Keratinocyte (primary cell): ENCODE results near the gene VEZF1. TPM values are rescaled to one million over a fixed set of nuclear protein-coding genes. Genes with fewer than 3 reads are reported as not detected.

Experiments
- DNase-seq: peaks from one replicate; pipeline ENCODE4 v3.0.0-alpha.2; 2011; ENCODE audit warnings: low read depth, missing footprints, low spot score
- FAIRE-seq: peaks from 2 replicates; lab custom pipeline; 2011; peaks lifted over from hg19 to GRCh38; lab: Jason Lieb, UNC
- H2AFZ ChIP-seq: 2 replicates; pipeline ENCODE4 v1.6.0; 2012; ENCODE audit warnings: low read length, control low read depth, inconsistent platforms; ENCODE audit not compliant: control insufficient read depth
- H3K27ac ChIP-seq: 2 replicates; pipeline ENCODE4 v1.5.1; 2011; ENCODE audit warnings: low read length; ENCODE audit not compliant: control insufficient read depth, insufficient read depth
- H3K27me3 ChIP-seq: 3 replicates; pipeline ENCODE4 v1.6.0; 2011; ENCODE audit warnings: low read length; ENCODE audit not compliant: control insufficient read depth, insufficient read depth; ENCODE audit errors: extremely low read depth
- H3K36me3 ChIP-seq, 2 experiments: 2 replicates in 1 of 2; 3 replicates in 1 of 2; pipeline ENCODE4 v1.5.1; 2011; ENCODE audit warnings: low read length in 2 of 2, mild to moderate bottlenecking in 1 of 2; ENCODE audit not compliant: control insufficient read depth in 2 of 2, insufficient read depth in 2 of 2; ENCODE audit errors: extremely low read depth in 1 of 2
- H3K4me1 ChIP-seq: 3 replicates; pipeline ENCODE4 v1.5.1; 2011; ENCODE audit warnings: low read length; ENCODE audit not compliant: control insufficient read depth, insufficient read depth; ENCODE audit errors: extremely low read depth
- H3K4me2 ChIP-seq: 3 replicates; pipeline ENCODE4 v1.6.0; 2011; ENCODE audit warnings: low read depth, low read length; ENCODE audit not compliant: control insufficient read depth, insufficient read depth; ENCODE audit errors: extremely low read depth
- H3K4me3 ChIP-seq, 3 experiments: fragments of 200-600 bp in 1 of 3; sonication (generic) in 1 of 3; 2 replicates in 2 of 3; 3 replicates in 1 of 3; pipeline ENCODE4 v1.5.1; 2011 to 2016; ENCODE audit warnings: low read length in 3 of 3, mild to moderate bottlenecking in 3 of 3, control low read depth in 2 of 3, inconsistent platforms in 1 of 3, low read depth in 1 of 3, mixed read lengths in 1 of 3, mixed run types in 1 of 3, moderate library complexity in 1 of 3; ENCODE audit not compliant: control insufficient read depth in 2 of 3, insufficient read depth in 2 of 3; ENCODE audit errors: extremely low read depth in 1 of 3
- H3K79me2 ChIP-seq: 2 replicates; pipeline ENCODE4 v1.6.0; 2012; ENCODE audit warnings: low read length; ENCODE audit not compliant: control insufficient read depth, insufficient read depth
- H3K9ac ChIP-seq: 3 replicates; pipeline ENCODE4 v1.6.0; 2011; ENCODE audit warnings: low read length; ENCODE audit not compliant: control insufficient read depth, insufficient read depth; ENCODE audit errors: extremely low read depth
- H3K9me1 ChIP-seq: 3 replicates; pipeline ENCODE4 v1.6.0; 2011; ENCODE audit warnings: low read length; ENCODE audit not compliant: control insufficient read depth, insufficient read depth; ENCODE audit errors: extremely low read depth
- H3K9me3 ChIP-seq: 2 replicates; pipeline ENCODE4 v1.5.1; 2012; ENCODE audit warnings: low read depth, low read length; ENCODE audit not compliant: control insufficient read depth
- H4K20me1 ChIP-seq: 3 replicates; pipeline ENCODE4 v1.6.0; 2011; ENCODE audit warnings: low read length; ENCODE audit not compliant: control insufficient read depth, insufficient read depth; ENCODE audit errors: extremely low read depth
- CTCF ChIP-seq, 3 experiments: IDR thresholded peaks in 1 of 3; conservative IDR thresholded peaks in 1 of 3; optimal IDR thresholded peaks in 1 of 3; 2 replicates in 2 of 3; 3 replicates in 1 of 3; pipeline versions ENCODE3 to v1.5.1; 2011; ENCODE audit warnings: low read length in 3 of 3, mild to moderate bottlenecking in 3 of 3, moderate library complexity in 2 of 3, control low read depth in 1 of 3, inconsistent platforms in 1 of 3; ENCODE audit not compliant: insufficient read depth in 2 of 3; ENCODE audit errors: extremely low read depth in 1 of 3
- EZH2 ChIP-seq: IDR thresholded peaks from one replicate; pipeline ENCODE4 v1.6.1; 2012; ENCODE audit warnings: inconsistent platforms, mild to moderate bottlenecking, low read length, moderate library complexity
- dilution Hi-C: fragments of 300-500 bp; cut with MboI; formaldehyde crosslinking; loops from one replicate; pipeline ENCODE4 v1.7.0; 2020; ENCODE audit warnings: low sequenced_read_pairs; ENCODE audit not compliant: extremely low pct_ligation_motif_present
- polyA plus RNA-seq, 5 experiments: library from polyadenylated mRNA; depleted of rRNA in 3 of 5; stranded (reverse) in 3 of 5; stranded (forward) in 1 of 5; unstranded in 1 of 5; fragments of >200 nt; gene quantifications; 1 replicate in 1 of 5; 2 replicates in 3 of 5; 3 replicates in 1 of 5; pipeline versions ENCODE4 v1.2.1 to v1.2.3, GENCODE V29; 2011 to 2012; ENCODE audit warnings: missing spikeins in 2 of 5, low read depth in 1 of 5, low replicate concordance in 1 of 5

Gene VEZF1
- polyA plus RNA-seq, 1 donor (not counting 4 experiments of a cell fraction or from before 2014, with no cell fraction given): 22.8 TPM

DNA sequence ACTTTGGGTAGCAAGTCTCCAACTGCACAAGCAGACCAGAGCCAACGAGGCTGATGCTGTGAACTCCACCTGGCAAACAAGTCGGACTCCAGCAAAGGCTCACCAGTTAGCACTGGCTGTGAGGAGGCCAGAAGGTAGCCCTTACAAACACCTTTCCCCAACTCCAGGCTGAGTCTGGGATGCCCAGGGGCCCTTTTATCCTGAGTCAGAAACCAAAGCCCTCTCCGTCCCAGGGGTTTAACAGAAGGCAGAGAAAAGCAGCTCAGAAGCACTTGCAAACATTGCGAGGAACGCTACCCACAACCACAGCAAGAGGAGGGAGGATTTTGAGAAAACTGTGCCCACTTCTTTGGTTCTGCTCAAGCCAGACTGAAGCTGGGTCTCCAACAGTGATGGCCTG is 57.8 kb downstream of the VEZF1 start:
- FAIRE-seq: no peak

DNA sequence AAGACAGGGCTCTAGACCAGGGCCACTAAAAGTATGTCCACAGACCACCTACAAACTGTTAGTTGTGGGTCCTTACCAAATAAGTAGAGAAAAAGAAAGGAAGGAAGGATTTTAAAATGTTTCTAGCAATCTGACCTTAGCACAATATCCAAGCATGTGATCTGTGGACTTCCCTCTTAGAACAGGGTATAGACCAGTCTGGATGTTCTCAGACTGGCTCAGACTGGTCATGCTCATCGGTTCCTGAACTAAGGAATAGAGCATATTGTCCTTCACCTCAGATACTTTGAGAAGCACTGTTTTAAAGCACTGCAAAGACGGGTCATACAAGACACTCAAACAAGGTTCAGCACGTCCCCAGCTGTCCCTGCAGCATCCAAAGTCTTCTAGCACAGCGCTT is 58.7 kb downstream of the VEZF1 start:
- Histone ChIP-seq H3K4me3 (no peak overlapping the region), H3K9me1 (peaks cover 2% of the 10 kb centered on the region), H3K79me2 (peaks cover 5% of the 10 kb centered on the region), H3K27ac (no peak overlapping the region), H3K27me3 (no peaks in the 10 kb centered on the region), H2AFZ (no peak overlapping the region), H3K4me1 (peaks cover 15% of the 10 kb centered on the region), H4K20me1 (no peaks in the 10 kb centered on the region), H3K4me2 (no peak overlapping the region), H3K9me3 (no peaks in the 10 kb centered on the region), H3K9ac (no peak overlapping the region), H3K36me3 (peaks cover 0 to 2% of the 10 kb centered on the region in 2 experiments)
- no peak for TF ChIP-seq EZH2
- TF ChIP-seq CTCF (optimal IDR thresholded peaks at IDR 0.05 in 1 of 3, IDR thresholded peaks at IDR 0.05 in 1 of 3, conservative IDR thresholded peaks at IDR 0.05 in 1 of 3; ENCODE audit: extremely low read depth in 1 of 3, insufficient read depth in 2 of 3, low read length in 3 of 3): no peak
- dilution Hi-C loops: no loop called here
- no peak for FAIRE-seq
- DNase-seq: no peak

More for the DNA sequence above, 57.8 kb downstream of the VEZF1 start:
- Histone ChIP-seq H3K27ac (no peak overlapping the region), H3K9ac (no peak overlapping the region), H3K36me3 (peaks cover 0 to 2% of the 10 kb centered on the region in 2 experiments), H3K9me1 (peaks cover 2% of the 10 kb centered on the region), H2AFZ (no peak overlapping the region), H3K79me2 (peaks cover 5% of the 10 kb centered on the region), H3K27me3 (no peaks in the 10 kb centered on the region), H3K4me3 (no peak overlapping the region), H4K20me1 (no peaks in the 10 kb centered on the region), H3K9me3 (no peaks in the 10 kb centered on the region), H3K4me1 (peaks cover 21% of the 10 kb centered on the region), H3K4me2 (no peak overlapping the region)
- dilution Hi-C loops: no loop called here
- no peak for DNase-seq
- TF ChIP-seq EZH2: no peak
- TF ChIP-seq CTCF (optimal IDR thresholded peaks at IDR 0.05 in 1 of 3, IDR thresholded peaks at IDR 0.05 in 1 of 3, conservative IDR thresholded peaks at IDR 0.05 in 1 of 3; ENCODE audit: extremely low read depth in 1 of 3, insufficient read depth in 2 of 3, low read length in 3 of 3): no peak
